HG03558 (cell line): Measurements from ENCODE around the gene ALX3.
A peak's percentile ranks its signal among the peaks of the same experiment; 100 is the strongest.
"Not testable (repeated sequence)": the region's sequence is repeated elsewhere in the genome, so short reads cannot be mapped to it uniquely, and the experiment has no call there.

Experiments used
- ATAC-seq: cut with Tn5 transposase; IDR thresholded peaks from one replicate; pipeline ENCODE4 v1.9.1; 2021; ENCODE audit warnings: moderate number of reproducible peaks; ENCODE audit not compliant: unreplicated experiment; ENCODE audit errors: extremely low read depth

The ALX3 gene

DNA sequence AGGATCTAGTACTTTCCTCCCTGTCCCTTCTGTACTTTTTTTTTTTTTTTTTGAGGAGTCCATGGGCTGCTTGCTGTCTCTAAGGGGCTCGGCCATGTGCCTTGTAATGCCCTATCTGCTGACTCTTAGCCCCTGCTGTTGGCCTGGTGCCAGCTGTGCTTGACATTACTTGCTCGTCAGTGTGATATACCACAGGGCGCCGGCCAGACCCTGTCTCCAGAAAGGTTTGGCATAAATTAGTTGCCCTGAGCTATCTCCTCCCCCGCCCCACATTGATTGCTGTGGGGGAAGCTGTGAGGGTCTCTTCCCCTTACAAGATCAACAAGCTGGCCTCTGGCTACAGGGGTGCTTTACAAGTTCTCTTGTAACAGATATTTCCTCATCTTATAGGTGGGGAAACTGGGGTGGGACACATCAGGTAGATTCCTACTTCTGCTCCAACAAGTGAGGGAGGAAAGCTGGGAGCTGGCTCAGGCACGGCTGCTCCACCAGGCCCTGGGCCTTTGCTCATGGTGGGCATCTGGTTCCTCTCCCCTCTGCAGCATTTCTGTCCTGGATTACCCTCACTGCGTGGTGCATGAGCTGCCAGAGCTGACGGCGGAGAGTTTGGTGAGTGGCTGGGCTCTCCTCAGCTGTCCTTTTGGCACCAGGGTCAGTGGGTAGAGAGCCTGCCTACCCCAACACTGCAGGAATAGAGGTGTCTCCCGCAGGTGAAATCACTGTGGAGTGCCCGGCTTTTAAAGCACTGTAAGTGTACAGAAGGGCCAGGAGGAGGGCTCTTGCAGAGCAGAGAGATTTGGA, 20.5 kb downstream of the ALX3 start:
- no peak for ATAC-seq

DNA sequence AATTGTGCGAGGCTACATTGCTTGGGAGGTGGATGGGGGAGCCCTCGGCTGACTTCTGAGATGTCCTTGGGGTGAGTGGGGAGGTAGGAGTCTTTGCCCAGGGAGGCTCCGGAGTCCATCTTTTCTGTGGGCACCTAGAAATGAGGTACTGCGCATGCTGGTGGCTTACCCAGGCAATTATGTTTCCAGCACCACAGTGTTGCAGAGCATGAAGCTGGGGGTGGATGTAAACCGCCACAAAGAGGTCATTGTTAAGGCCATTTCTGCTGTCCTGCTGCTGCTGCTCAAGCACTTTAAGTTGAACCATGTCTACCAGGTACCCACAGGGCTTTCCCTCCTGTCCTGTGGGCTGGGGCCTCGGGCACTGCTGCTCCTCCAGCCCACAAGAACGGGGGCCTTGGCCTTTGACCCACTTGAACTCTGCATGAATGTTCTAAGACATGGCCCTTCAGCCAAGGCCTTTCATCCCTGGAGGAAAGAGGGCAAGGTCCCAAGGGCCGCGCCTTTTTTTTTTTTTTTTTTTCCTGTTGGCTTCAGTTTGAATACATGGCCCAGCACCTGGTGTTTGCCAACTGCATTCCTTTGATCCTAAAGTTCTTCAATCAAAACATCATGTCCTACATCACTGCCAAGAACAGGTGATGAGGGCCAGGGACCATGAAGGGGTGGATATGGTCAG, 21.4 kb downstream of the ALX3 start:
- ATAC-seq: no peak

DNA sequence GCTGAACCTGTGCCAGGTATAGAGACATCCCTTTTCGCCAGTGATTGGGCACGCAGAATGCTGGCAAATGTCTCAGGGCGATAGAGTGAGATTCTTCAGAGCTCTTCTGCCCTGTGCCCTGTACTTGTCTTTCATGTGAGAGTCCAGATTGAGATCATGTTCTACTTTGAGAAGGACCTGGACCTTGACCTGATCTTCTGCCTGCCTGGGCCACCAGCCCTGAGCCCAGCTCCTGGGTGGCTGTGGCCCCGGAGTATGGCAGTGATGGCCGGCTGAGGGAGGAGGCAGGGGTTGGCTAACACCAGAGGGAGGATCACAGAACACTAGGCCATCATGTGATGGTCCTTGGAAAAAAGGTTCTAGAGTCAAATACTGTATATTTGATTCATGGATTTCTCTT, 22.2 kb downstream of the ALX3 start:
- no peak for ATAC-seq

DNA sequence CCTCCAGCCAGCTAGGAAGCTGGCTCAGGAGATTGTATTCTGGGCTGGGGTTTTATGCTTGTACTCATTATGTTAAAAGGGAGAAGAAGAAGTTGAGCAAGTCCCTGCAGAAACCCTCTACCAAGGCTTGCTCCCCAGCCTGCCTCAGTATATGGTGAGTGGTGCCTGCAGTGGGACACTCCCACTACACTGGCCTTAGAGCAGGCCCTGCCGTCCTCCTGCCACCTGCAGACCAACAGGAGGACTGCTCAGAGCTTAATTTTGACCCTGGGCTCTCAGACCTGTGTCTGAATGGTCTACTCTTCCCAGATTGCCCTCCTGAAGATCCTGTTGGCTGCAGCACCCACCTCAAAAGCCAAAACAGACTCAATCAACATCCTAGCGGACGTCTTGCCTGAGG, 23.0 kb downstream of the ALX3 start:
- no peak for ATAC-seq

DNA sequence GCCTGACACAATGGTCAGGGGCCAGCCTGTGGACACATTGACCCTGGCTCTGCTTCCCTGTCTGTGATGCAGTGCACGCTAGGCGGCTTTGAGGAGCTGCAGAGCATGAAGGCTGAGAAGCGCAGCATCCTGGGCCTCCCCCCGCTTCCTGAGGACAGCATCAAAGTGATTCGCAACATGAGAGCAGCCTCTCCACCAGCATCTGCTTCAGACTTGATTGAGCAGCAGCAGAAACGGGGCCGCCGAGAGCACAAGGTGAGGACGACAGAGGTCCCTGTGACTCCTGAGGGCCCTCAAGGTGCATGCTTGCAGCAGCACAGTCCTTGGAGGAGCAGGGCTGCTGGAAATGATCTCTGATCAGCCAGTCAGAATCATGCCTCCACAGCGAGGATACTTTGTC, 27.5 kb downstream of the ALX3 start:
- no peak for ATAC-seq

DNA sequence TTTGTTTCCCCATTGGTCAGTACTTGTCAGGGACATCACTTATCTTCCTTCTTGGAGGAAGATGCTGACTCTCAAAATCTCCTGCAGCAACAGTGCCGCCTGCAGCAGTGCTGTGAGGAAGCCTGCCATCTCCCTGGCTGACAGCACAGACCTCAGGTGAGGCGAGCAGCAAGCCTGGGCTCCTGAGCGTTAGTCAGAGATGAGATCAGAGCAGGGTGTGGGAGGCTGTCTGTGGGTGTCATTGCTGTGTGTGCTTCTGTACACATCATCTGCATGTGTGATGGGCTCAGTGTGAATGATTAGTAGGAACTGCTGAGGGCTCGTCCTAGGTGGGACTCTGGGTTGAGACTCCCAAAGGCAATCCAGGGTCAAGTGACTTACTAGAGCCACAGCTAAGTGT, 29.9 kb downstream of the ALX3 start:
- ATAC-seq: no peak

DNA sequence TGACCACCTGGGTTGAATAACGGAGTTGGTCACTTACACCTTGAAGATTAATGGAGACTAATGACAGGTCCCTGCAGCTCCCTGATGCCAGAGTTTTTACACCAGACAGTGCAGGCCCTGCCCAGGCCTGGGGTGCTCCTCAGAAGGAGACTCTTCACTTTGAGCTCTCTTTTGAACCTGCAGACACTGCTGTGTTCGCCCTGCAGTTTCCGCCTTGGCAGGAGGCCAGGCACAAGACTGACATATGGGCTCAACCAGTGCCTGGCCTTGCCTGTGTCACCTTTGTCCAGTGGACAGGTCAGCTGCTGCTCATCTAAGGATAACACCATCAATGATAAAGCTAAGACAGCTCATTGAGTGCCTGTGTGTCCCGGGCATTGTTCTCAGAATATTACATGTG, 30.8 kb downstream of the ALX3 start:
- ATAC-seq: no peak

DNA sequence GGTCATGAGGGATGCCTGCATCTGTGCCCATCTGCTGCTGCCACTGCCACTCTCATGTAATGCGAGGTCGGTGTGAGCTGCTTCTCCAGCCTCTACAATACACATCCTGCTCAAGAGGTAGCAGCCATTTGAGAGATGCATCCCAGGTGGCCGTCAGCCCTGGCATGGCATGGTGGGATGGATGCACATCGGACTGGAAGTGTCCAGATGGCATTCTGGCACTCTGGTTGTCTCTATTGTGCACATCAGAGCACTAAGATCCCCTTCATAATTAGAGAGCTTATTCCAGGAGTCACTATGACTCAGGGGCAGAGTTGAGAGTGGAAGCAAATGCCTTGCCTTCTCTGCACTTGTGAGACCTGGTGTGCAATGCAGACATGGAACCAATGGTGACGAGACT, 32.2 kb downstream of the ALX3 start:
- ATAC-seq: no peak

DNA sequence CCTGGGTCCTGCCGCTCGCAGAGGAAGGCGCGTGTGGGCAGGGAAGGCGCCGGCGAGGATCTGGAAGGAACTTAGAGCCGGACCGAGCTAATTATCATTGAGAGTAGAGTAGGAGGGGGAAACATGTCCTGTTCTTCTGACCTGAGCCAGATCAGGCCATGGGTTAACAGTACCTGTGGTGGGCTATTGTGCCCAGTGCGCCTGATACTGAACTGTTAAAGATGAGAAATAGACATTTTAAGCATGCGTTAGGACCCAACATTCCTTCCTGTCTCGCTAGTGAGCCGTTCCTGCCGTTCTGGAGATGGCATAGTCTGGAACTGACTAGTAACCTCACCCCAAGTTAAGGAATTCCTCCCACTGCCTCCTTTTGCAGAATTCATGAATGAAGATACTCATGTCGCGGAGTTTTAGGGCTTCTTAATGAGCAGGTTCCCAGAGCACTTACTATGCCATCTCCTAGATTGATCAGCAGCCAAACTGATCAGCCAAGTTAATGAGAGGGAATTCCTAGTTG, 35.2 kb downstream of the ALX3 start:
- ATAC-seq: no peak

DNA sequence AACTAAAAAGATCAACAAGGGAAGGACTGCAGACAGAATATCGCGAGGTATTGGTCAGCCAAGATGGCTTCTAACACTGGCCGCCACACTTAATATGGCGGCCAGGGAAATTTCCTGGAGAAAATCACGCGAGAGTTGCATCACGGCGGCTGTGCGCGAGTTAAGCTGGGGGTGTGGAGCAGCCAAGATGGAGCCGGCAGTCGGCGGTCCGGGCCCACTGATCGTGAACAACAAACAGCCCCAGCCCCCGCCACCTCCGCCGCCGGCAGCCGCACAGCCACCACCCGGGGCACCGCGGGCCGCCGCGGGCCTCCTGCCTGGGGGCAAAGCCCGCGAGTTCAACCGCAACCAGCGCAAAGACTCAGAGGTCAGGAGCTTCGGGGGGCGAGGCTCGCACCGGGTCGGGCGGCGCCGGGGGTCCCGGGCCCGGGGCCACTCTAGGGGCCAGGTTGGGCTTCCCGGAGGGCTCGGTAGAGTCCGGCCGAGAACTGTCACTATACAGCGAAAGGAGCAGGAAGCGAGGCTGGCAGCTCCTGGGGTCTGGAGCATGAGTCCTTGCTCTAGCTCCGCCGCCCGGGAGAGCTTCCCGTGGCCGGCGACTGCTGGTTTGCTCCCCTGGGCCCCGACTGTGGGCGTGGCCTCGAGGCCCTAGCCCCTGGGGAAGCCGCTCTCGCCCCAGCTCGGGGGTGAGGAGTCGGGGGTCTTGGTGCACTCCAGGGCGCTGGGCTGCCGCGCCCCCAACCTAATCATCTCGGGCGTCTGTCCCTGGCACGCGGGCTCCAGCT, 35.8 kb downstream of the ALX3 start, which contains the start of gene STRIP1:
STRIP1 (plus strand) TSS at position 174 of the 785 bp plus-strand sequence; CDS start at position 188, 14 bp downstream.
- ATAC-seq: peak; percentile 62

DNA sequence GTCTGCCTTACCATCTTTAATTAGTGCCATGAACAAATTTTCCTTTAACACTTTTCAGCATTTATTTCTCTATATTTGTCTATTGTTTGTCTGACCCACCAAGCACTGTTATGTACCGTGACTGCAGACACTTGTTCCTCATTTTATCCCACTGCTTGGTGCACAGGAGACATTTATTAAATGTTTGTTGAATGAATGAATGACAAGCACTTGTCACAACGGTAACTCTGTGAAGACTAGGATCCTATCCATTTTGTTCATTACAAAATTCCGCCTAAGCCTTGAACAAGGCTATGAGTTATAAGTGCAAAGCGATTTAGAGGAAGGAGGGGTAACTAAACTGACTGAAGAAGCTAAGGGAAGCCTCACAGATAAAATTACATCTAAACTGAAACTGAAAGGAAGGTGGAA, 36.4 kb downstream of the ALX3 start:
- no peak for ATAC-seq

DNA sequence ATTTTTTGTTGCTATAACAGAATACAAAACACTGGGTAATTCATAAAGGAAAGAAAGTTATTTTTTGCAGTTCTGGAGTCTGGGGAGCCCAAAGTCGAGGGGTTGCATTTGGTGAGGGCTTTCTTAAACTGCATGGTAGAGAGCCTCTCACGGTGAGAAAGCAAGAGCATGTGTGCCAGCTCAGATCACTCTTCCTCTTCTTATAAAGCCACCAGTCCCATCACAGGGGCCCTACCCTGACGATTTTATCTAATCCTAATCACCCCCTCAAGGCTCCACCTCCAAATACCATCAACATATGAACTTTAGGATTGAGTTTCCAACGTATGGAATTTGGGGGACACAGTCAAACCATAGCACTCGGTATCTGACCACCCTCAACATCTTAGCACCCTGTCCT, 37.1 kb downstream of the ALX3 start:
- no peak for ATAC-seq

DNA sequence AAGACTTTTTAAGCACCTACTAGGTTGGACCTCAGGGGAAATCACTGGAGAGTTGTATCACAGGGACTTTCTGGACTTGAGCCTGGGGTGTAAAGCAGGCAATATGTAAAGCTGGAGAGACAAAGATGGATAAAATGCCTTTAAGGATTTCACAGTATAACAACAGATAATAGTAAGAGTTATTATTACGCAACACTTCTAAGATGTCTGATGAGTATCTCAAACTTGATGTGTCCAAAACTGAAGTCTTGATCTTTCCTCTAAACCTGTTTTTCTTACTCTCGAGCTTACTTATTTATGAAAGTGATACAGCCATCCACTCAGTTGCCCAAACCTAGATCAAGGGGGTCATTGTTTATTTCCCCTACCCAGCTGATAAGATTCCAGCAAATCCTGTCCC, 38.1 kb downstream of the ALX3 start:
- ATAC-seq: no peak

DNA sequence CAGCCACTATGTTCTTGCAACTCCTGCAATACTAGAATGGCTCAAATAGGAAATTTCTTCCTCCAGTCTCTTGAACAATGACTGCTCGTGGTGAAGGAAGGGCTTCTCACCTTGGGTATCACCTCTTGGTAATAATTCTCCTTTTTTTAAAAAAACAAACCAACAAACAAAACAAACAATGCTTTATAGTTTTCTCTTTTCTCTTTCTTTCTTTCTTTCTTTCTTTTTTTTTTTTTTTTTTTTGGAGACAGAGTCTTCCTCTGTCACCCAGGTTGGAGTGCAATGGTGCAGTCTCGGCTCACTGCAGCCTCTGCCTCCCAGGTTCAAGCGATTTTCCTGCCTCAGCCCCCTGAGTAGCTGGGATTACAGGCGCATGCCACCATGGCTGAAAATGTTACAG, 39.8 kb downstream of the ALX3 start:
- ATAC-seq: not testable (repeated sequence)

DNA sequence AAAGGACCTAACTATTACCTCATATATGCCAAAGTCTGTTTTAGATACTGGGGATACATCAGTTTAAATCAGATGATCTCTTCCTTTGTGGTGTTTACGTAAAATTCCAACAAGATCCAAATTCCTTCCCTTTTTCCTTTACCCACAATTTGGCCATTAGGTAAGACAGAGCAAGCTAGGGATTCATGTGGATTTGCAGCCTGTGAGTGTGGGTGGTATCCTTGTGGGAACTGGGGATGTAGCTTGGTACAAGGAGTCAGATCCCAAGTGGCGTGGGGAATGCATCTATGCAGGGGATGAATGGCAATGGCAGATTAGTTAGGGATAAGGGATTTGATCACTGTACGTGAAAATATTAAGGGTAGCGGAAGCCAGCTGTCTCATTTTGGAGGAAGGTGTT, 45.9 kb downstream of the ALX3 start:
- no peak for ATAC-seq

DNA sequence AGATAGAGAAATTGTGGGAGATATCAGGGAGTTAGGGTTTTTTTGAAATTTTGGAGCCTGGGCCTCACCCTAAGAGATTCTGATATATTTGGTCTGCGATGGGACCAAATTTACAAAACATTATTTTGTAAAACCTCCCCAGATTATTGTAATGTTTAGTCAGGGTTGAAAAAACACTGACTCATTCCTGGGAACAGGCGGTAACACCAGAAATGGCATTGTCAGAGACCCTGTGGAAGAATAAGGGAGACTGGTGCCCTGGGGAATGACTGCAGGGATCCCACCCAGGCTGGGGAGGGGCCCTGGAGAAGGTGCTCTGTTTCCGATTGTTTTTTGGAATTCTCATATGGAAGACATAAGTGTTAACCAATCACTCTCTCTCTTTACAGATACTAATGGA, 49.2 kb downstream of the ALX3 start:
- ATAC-seq: no peak

DNA sequence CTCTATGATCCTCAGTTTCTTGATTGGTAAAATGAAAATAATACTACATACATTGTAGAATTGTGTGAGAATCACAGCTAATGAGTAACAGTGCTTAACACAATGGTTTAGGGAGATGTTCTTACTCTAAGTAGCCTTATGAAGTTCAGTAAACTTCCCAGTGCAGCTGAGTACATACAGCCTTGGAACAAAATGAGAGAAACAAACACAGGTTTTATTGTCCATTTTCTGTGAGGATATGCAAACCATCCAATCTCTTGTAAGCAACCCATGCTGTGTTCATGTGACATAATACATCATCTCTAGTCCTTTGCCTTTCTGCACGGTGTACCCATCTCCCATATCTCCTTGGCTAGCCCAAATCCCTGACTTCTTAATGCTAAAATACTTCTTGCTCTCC, 50.7 kb downstream of the ALX3 start:
- ATAC-seq: no peak

DNA sequence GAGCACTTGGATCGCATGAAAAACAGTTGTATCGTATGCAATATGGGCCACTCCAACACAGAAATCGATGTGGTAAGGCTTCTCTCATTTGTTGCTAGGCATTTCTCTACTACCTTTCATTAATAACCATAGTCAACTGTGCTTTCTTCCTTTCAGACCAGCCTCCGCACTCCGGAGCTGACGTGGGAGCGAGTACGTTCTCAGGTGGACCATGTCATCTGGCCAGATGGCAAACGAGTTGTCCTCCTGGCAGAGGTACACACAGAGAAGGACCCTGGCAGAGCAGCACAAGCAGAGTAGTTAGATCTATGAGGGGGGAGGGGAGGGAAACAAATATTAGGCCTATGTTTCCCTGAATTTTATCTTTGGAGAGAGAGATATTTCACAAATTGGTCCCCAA, 52.1 kb downstream of the ALX3 start:
- ATAC-seq: no peak

DNA sequence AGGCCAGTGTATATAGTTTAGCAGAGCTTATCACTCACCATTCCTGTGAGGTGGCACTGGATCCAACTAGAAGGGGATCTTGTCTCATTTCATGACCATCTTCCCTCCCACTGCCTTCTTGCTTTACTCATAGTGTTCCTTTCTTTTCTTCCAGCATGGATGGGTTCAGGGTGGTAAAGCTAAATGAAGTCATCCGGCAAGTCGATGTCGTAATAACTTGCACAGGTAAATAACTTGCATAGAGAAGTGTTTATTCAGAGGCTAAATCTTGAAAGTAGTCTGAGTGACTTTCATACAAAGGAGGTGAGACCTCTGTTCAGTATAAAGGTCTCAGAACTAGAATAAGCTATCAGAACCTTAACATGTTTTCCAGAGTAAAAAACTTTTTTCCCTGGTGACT, 52.7 kb downstream of the ALX3 start:
- ATAC-seq: no peak

DNA sequence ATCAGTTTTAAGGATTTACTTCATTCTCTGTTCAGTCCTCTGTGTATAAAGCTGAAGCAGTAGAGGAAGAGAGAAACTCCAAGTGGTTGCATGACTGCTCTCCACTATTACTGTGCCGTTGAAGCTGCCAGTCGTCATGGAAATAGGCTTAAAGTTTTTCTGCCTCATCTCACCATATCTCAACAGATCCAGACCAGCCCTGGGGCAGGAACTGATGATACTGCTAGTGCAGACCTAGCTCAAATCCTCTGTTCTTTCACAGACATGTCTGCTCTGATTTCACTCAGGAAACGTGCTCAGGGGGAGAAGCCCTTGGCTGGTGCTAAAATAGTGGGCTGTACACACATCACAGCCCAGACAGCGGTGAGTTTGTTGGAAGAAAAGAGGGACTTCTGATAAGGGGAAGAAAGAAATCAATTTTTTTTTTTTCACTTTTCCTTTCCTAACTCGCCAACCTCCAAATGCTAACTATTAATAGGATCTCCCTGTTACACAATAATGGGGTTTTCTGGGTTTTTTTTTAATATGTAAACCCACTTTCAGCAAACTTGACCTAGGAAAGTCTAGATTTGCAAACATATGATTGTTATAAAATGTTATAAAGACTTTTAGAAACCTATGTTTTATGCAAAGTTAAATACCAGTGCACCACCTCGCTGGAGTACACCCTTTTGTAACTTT, 58.2 kb downstream of the ALX3 start:
- peak; percentile 27 for ATAC-seq
